Duodenal mucosa (tissue), 2 donors: ENCODE data around the gene SPRR2B.
"Not testable (repeated sequence)": the region's sequence is repeated elsewhere in the genome, so short reads cannot be mapped to it uniquely, and the experiment has no call there.

Experiments
- H3K27ac ChIP-seq: one replicate; pipeline ENCODE4 v1.7.0; 2013; ENCODE audit warnings: low read depth, low read length
- H3K27me3 ChIP-seq, 2 donors: one replicate each; pipeline ENCODE4 v1.7.0; 2013; ENCODE audit warnings: low read length in 2 of 2, control low read depth in 1 of 2; ENCODE audit not compliant: insufficient read depth in 2 of 2, control insufficient read depth in 1 of 2
- H3K36me3 ChIP-seq, 2 donors: one replicate each; pipeline ENCODE4 v1.7.0; 2013; ENCODE audit warnings: low read length in 2 of 2, control low read depth in 1 of 2; ENCODE audit not compliant: insufficient read depth in 2 of 2, control insufficient read depth in 1 of 2
- H3K4me1 ChIP-seq, 2 donors: one replicate each; pipeline ENCODE4 v1.7.0; 2013; ENCODE audit warnings: low read length in 2 of 2, control low read depth in 1 of 2; ENCODE audit not compliant: insufficient read depth in 2 of 2, control insufficient read depth in 1 of 2
- H3K4me3 ChIP-seq, 2 donors: one replicate each; pipeline ENCODE4 v1.7.0; 2013; ENCODE audit warnings: low read length in 2 of 2, low read depth in 1 of 2
- H3K9ac ChIP-seq, 2 donors: one replicate each; pipeline ENCODE4 v1.7.0; 2013; ENCODE audit warnings: low read length in 2 of 2, low read depth in 1 of 2
- H3K9me3 ChIP-seq, 2 donors: one replicate each; pipeline ENCODE4 v1.7.0; 2013; ENCODE audit warnings: low read length in 2 of 2, control low read depth in 1 of 2; ENCODE audit not compliant: control insufficient read depth in 1 of 2

SPRR2B gene

DNA sequence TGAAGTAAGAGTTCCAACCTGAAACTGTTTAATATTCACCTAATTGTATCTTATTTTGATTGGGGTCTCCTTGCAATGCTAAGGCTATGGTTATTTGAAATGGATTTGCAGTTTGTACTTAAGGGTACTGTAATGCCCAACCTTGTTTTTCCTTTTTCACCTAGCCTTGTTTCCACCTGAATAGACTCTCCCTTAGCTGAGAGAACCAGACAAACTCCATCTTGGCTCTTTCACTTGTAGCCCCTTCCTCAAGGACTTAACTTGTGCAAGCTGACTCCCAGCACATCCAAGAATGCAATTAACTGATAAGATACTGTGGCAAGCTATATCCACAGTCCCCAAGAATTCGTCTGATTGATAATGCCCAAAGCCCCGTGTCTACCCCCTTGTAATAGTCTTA is 49.6 kb downstream of the SPRR2B start:
- H3K4me1 ChIP-seq, H3K27me3 ChIP-seq, H3K4me3 ChIP-seq, H3K27ac ChIP-seq, H3K9me3 ChIP-seq, H3K9ac ChIP-seq, H3K36me3 ChIP-seq: not testable (repeated sequence)
